GM23338 (cell line): Measurements from ENCODE around the gene ZMYND11.
A peak's percentile ranks its signal among the peaks of the same experiment; 100 is the strongest.

Source experiments
- CREB1 ChIP-seq: fragments of 250-450 bp; sonication (Bioruptor Pico); IDR thresholded peaks from 2 replicates; pipeline ENCODE4 v1.5.0; 2020; ENCODE audit warnings: low read depth, mild to moderate bottlenecking, moderate library complexity
- CTCF ChIP-seq, 2 experiments: fragments of 200-600 bp in 1 of 2; sonication (generic) in 1 of 2; conservative IDR thresholded peaks; 2 replicates each; pipeline versions ENCODE4 v1.5.1 to v1.6.1; 2016 to 2017; ENCODE audit warnings: antibody characterized with exemption in 2 of 2, low read depth in 2 of 2, mild to moderate bottlenecking in 2 of 2, moderate library complexity in 1 of 2
- EZH2 ChIP-seq: fragments of 200-600 bp; sonication (generic); IDR thresholded peaks from one replicate; pipeline ENCODE4 v1.8.0; 2017; ENCODE audit warnings: antibody characterized with exemption, mild to moderate bottlenecking, low read depth; ENCODE audit not compliant: unreplicated experiment
- EZH2phosphoT487 ChIP-seq: fragments of 200-600 bp; sonication (generic); IDR thresholded peaks from one replicate; pipeline ENCODE4 v1.8.1; 2018; ENCODE audit warnings: antibody characterized with exemption; ENCODE audit not compliant: unreplicated experiment
- JUNB ChIP-seq: IDR thresholded peaks from one replicate; pipeline ENCODE4 v1.6.1; 2016; ENCODE audit warnings: antibody characterized with exemption; ENCODE audit not compliant: unreplicated experiment
- POLR2AphosphoS5 ChIP-seq: IDR thresholded peaks from 2 replicates; pipeline ENCODE4 v1.6.1; 2016; ENCODE audit warnings: antibody characterized with exemption, low read depth
- REST ChIP-seq: IDR thresholded peaks from one replicate; pipeline ENCODE4 v1.6.1; 2018; ENCODE audit warnings: antibody characterized with exemption; ENCODE audit not compliant: unreplicated experiment
- STAT1 ChIP-seq: IDR thresholded peaks from one replicate; pipeline ENCODE4 v1.6.1; 2016; ENCODE audit warnings: antibody characterized with exemption; ENCODE audit not compliant: unreplicated experiment
- ZNF114 ChIP-seq: fragments of 250-450 bp; sonication (Bioruptor Pico); IDR thresholded peaks from 2 replicates; pipeline ENCODE4 v1.5.0; 2020; ENCODE audit warnings: mild to moderate bottlenecking, moderate library complexity
- ZNF331 ChIP-seq: fragments of 250-450 bp; sonication (Bioruptor Pico); IDR thresholded peaks from 2 replicates; pipeline ENCODE4 v1.5.0; 2020; ENCODE audit warnings: low read depth, mild to moderate bottlenecking, moderate library complexity

- TF ChIP-seq CTCF (conservative IDR thresholded peaks at IDR 0.05; ENCODE audit: low read depth in 2 of 2) (peak in 1 of 2 experiments; percentile 15; a peak in 1 of 4 replicates), EZH2 (no peak), POLR2AphosphoS5 (no peak), STAT1 (no peak), CREB1 (CRISPR knock-in tag) (no peak), EZH2phosphoT487 (no peak), REST (no peak), ZNF331 (no peak), JUNB (no peak), ZNF114 (CRISPR knock-in tag) (no peak)
Measured at GRCh38 chr10:239109-239508, 103.9 kb downstream of the ZMYND11 start.
